ENCODE data around the gene MAN1C1. TPM values are rescaled to one million over a fixed set of nuclear protein-coding genes. Genes with fewer than 3 reads are reported as not detected.
"Not testable (repeated sequence)": the region's sequence is repeated elsewhere in the genome, so short reads cannot be mapped to it uniquely, and the experiment has no call there.

MAN1C1 gene
- total RNA-seq, 1 donor from 2014 or later, result 0.20 TPM

DNA sequence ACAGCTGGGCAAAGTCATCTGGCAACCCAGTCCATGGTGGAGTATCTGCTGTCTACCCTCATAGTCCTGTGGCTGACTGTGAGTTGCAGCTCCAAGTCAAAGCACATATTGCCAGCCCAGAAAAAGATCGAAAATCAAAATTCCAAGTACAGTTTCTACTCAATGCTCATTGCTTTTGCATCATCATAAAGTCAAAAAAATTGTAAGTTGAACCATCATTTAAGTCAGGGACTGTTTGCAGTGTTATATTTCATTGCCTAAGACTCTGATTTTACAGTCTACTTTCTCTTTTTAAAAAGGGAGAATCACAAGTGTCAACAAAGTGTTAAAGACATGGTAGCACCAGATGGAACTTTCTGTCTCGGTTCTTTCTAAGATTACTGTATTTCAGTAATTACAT lies 22.7 kb upstream of the MAN1C1 start:
- POLR2A ChIA-PET, result no interaction called here
- Mint-ChIP-seq H3K27ac (no peak overlapping the region), H3K27me3 (peaks cover 19% of the 10 kb centered on the region), H3K9me3 (no peaks in the 10 kb centered on the region), H3K4me1 (no peaks in the 10 kb centered on the region), H3K4me3 (no peak overlapping the region), H3K36me3 (ENCODE audit: low read depth) (no peaks in the 10 kb centered on the region)
- TF ChIP-seq, protein P1, sequence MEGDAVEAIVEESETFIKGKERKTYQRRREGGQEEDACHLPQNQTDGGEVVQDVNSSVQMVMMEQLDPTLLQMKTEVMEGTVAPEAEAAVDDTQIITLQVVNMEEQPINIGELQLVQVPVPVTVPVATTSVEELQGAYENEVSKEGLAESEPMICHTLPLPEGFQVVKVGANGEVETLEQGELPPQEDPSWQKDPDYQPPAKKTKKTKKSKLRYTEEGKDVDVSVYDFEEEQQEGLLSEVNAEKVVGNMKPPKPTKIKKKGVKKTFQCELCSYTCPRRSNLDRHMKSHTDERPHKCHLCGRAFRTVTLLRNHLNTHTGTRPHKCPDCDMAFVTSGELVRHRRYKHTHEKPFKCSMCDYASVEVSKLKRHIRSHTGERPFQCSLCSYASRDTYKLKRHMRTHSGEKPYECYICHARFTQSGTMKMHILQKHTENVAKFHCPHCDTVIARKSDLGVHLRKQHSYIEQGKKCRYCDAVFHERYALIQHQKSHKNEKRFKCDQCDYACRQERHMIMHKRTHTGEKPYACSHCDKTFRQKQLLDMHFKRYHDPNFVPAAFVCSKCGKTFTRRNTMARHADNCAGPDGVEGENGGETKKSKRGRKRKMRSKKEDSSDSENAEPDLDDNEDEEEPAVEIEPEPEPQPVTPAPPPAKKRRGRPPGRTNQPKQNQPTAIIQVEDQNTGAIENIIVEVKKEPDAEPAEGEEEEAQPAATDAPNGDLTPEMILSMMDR (IDR thresholded peaks at IDR 0.05), result no peak
- no peak for DNase-seq
- intact Hi-C loops (cut with micrococcal nuclease), result no loop called here
- no peak for ATAC-seq (ENCODE audit: low read depth)
- CTCF ChIA-PET, result no interaction called here

DNA sequence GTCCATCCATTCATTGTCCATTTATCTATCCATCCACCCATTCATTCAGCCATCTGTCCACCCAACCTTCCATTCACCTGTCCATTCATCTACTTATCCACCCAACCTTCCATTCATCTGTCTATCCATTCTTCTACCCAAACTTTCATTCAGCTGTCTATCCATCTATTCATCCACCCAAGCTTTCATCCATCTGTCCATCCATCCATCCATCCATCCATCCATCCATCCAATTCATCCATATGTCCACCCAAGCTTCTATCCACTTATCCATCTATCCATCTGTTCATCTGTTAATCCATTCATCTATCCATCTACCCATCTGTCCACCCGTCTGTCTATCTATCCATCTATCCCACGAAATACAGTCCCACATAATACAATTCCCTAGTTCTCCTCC lies 21.6 kb upstream of the MAN1C1 start:
- ATAC-seq (ENCODE audit: low read depth) (no peak), DNase-seq (no peak)
- Mint-ChIP-seq H3K9me3 (no peaks in the 10 kb centered on the region), H3K27ac (no peak overlapping the region), H3K36me3 (ENCODE audit: low read depth) (no peaks in the 10 kb centered on the region), H3K4me3 (no peak overlapping the region), H3K27me3 (peaks cover 23% of the 10 kb centered on the region), H3K4me1 (peaks cover 4% of the 10 kb centered on the region)
- CTCF ChIA-PET, result no interaction called here
- POLR2A ChIA-PET, result no interaction called here
- TF ChIP-seq, protein P1 (IDR thresholded peaks at IDR 0.05), result no peak
- intact Hi-C loops (cut with micrococcal nuclease), result no loop called here

DNA sequence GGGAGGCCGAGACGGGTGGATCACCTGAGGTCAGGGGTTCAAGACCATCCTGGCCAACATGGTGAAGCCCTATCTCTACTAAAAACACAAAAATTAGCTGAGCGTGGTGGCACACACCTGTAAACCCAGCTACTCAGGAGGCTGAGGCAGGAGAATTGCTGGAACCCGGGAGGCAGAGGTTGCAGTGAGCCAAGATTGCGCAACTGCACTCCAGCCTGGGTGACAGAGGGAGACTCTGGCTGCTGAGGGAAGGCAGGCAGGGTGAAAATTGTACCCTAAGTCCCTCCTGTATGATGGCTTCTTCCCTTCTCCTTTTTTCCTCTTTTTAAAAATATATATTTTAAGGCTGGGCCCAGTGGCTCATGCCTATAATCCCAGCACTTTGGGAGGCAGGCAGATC lies 19.9 kb upstream of the MAN1C1 start:
- POLR2A ChIA-PET; ATAC-seq (ENCODE audit: low read depth); DNase-seq; H3K9me3 Mint-ChIP-seq; H3K4me3 Mint-ChIP-seq; H3K36me3 Mint-ChIP-seq (ENCODE audit: low read depth); intact Hi-C loops (cut with micrococcal nuclease); H3K27ac Mint-ChIP-seq: not testable (repeated sequence)
- peaks cover 13% of the 10 kb centered on the region for H3K4me1 Mint-ChIP-seq
- CTCF ChIA-PET, result interaction anchor here (1.0 kb wide), 1 partner anchor 12 kb away, joined by 3 read pairs; no protein-coding TSS in a partner anchor
- peaks cover 19% of the 10 kb centered on the region for H3K27me3 Mint-ChIP-seq

DNA sequence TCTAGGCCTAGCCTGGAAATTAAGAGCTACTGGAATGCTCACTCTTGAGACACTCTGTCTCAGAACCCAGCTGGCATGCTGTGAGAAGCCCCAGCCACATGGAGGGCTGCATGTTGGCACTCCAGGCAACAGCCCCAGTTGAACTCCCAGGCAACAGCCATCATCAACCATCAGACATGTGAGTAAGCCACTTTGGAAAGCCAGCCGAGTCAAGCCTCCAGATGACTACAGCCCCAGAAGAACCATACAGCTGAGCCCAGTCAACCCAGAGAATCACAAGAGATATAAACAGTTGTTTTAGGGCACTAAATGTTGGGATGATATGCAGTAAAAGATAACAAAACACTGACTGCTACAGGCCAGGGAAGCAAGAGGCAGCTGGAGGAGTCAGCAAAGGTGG lies 17.7 kb upstream of the MAN1C1 start:
- DNase-seq, result no peak
- TF ChIP-seq, protein P1 (IDR thresholded peaks at IDR 0.05), result no peak
- no peak overlapping the region for H3K4me3 Mint-ChIP-seq
- H3K4me1 Mint-ChIP-seq, result peaks cover 13% of the 10 kb centered on the region
- intact Hi-C loops (cut with micrococcal nuclease), result no loop called here
- CTCF ChIA-PET, result no interaction called here
- H3K36me3 Mint-ChIP-seq (ENCODE audit: low read depth), result no peaks in the 10 kb centered on the region
- POLR2A ChIA-PET, result interaction anchor here (0.8 kb wide), 1 partner anchor 9 kb away, joined by 4 read pairs; no protein-coding TSS in a partner anchor
- no peak overlapping the region for H3K27ac Mint-ChIP-seq
- ATAC-seq (ENCODE audit: low read depth), result no peak
- H3K27me3 Mint-ChIP-seq, result peaks cover 25% of the 10 kb centered on the region
- H3K9me3 Mint-ChIP-seq, result no peaks in the 10 kb centered on the region

DNA sequence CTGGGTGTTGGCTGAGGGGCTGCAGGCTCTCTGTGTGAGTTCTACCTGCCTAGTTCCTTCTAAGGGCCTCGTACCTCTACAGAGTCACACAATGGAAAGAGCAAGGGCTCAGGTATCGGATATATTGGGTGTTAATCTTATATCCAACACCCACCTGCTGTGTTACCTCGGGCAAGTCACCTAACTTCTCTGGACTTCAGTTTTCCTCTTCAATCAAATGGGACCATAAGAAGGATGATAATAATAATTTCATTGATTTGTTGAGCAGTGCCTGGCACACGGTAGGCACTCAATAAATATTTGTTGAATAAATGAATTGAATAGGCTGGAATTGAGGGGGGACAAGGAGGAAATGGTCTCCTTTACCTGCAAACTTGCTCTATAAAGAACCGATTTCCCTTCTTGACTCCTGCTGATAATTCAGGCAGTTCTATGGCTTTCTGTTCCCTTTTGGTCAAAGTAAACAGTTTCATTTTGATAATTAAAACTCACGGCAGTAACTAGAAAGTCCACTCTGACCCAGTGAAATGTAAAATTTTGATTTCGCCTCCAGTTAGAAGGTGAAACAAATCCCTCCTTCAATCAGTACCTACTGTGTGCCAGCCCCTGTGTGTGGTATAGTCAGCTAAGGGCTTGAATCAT lies 16.5 kb upstream of the MAN1C1 start:
- ChIA-PET POLR2A (no interaction called here), CTCF (no interaction called here)
- Mint-ChIP-seq H3K4me1 (peaks cover 13% of the 10 kb centered on the region), H3K9me3 (no peaks in the 10 kb centered on the region), H3K27ac (no peak overlapping the region), H3K27me3 (peaks cover 23% of the 10 kb centered on the region), H3K36me3 (ENCODE audit: low read depth) (no peaks in the 10 kb centered on the region), H3K4me3 (no peak overlapping the region)
- ATAC-seq (ENCODE audit: low read depth), result no peak
- TF ChIP-seq, protein P1 (IDR thresholded peaks at IDR 0.05), result no peak
- DNase-seq, result no peak
- intact Hi-C loops (cut with micrococcal nuclease), result no loop called here

DNA sequence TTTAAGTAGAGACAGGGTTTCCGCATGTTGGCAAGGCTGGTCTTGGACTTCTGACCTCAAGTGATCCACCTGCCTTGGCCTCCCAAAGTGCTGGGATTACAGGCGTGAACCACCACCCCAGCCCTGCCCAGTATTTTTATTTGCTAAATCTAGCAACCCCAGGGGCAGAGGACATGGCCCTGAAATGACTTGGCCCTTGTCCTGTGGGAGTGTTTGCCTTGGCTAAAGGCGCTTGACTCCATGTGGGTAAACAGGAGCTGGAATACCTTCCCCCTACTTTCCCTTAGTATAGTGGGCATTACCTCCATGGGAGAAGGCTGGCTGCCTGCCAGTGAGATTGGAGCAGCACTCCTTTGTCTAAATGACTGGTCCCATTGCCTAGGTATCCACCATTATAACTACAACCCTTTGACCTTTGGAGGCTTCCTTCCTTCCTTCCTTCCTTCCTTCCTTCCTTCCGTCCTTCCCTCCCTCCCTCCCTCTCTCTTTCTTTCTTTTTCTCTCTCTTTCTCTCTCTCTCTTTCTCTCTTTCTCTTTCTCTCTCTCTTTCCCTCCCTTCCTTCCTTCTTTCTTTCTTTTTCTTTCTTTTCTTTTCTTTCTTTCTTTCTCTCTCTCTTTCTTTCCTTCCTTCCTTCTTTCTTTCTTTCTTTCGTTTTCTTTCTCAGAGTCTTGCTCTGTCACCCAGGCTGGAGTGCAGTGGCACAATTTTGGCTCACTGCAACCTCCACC lies 15.5 kb upstream of the MAN1C1 start:
- CTCF ChIA-PET; H3K4me3 Mint-ChIP-seq; H3K36me3 Mint-ChIP-seq (ENCODE audit: low read depth); H3K9me3 Mint-ChIP-seq; POLR2A ChIA-PET; intact Hi-C loops (cut with micrococcal nuclease); ATAC-seq (ENCODE audit: low read depth); H3K27ac Mint-ChIP-seq; DNase-seq: not testable (repeated sequence)
- peaks cover 21% of the 10 kb centered on the region for H3K27me3 Mint-ChIP-seq
- peaks cover 13% of the 10 kb centered on the region for H3K4me1 Mint-ChIP-seq

DNA sequence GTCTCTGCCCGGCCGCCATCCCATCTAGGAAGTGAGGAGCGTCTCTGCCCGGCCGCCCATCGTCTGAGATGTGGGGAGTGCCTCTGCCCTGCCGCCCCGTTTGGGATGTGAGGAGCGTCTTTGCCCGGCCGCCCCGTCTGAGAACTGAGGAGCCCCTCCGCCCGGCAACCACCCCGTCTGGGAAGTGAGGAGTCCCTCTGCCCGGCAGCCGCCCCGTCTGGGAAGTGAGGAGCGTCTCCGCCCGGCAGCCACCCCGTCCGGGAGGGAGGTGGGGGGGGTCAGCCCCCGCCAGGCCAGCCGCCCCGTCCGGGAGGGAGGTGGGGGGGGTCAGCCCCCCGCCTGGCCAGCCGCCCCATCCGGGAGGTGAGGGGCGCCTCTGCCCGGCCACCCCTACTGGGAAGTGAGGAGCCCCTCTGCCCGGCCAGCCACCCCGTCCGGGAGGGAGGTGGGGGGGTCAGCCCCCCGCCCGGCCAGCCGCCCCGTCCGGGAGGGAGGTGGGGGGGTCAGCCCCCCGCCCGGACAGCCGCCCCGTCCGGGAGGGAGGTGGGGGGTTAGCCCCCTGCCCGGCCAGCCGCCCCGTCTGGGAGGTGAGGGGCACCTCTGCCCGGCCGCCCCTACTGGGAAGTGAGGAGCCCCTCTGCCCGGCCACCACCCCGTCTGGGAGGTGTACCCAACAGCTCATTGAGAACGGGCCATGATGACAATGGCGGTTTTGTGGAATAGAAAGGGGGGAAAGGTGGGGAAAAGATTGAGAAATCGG lies 12.6 kb upstream of the MAN1C1 start:
- peaks cover 20% of the 10 kb centered on the region for H3K27me3 Mint-ChIP-seq
- POLR2A ChIA-PET; H3K9me3 Mint-ChIP-seq; CTCF ChIA-PET; intact Hi-C loops (cut with micrococcal nuclease); H3K4me3 Mint-ChIP-seq; H3K36me3 Mint-ChIP-seq (ENCODE audit: low read depth); ATAC-seq (ENCODE audit: low read depth); DNase-seq; H3K27ac Mint-ChIP-seq: not testable (repeated sequence)
- peaks cover 16% of the 10 kb centered on the region for H3K4me1 Mint-ChIP-seq
